WERI-Rb-1 (cell line): ENCODE results near the gene PSME3IP1.
"Not testable (repeated sequence)": the region's sequence is repeated elsewhere in the genome, so short reads cannot be mapped to it uniquely, and the experiment has no call there.

ENCODE experiments used
- DNase-seq: peaks from one replicate; pipeline ENCODE4 v3.0.0-alpha.2; 2020
- H3K27ac ChIP-seq: fragments of 250-450 bp; sonication (Bioruptor Pico); 2 replicates; pipeline ENCODE4 v1.5.1; 2020; ENCODE audit warnings: mild to moderate bottlenecking, moderate library complexity
- H3K27me3 ChIP-seq: fragments of 250-450 bp; sonication (Bioruptor Pico); 2 replicates; pipeline ENCODE4 v1.5.1; 2021; ENCODE audit warnings: mild to moderate bottlenecking, low read depth, moderate library complexity; ENCODE audit not compliant: insufficient read depth, severe bottlenecking
- H3K36me3 ChIP-seq: fragments of 250-450 bp; sonication (Bioruptor Pico); 2 replicates; pipeline ENCODE4 v1.5.1; 2020; ENCODE audit warnings: mild to moderate bottlenecking, moderate library complexity
- H3K4me3 ChIP-seq: 2 replicates; pipeline ENCODE4 v1.5.1; 2011; ENCODE audit warnings: low read depth, mild to moderate bottlenecking, control low read depth, low read length
- H3K9me3 ChIP-seq: fragments of 250-450 bp; sonication (Bioruptor Pico); 2 replicates; pipeline ENCODE4 v1.5.1; 2021; ENCODE audit warnings: mild to moderate bottlenecking, moderate library complexity; ENCODE audit not compliant: severe bottlenecking
- CTCF ChIP-seq: IDR thresholded peaks from 2 replicates; pipeline ENCODE4 v1.5.1; 2011; ENCODE audit warnings: low read depth, mild to moderate bottlenecking, control low read depth, inconsistent platforms, low read length

The PSME3IP1 gene

DNA sequence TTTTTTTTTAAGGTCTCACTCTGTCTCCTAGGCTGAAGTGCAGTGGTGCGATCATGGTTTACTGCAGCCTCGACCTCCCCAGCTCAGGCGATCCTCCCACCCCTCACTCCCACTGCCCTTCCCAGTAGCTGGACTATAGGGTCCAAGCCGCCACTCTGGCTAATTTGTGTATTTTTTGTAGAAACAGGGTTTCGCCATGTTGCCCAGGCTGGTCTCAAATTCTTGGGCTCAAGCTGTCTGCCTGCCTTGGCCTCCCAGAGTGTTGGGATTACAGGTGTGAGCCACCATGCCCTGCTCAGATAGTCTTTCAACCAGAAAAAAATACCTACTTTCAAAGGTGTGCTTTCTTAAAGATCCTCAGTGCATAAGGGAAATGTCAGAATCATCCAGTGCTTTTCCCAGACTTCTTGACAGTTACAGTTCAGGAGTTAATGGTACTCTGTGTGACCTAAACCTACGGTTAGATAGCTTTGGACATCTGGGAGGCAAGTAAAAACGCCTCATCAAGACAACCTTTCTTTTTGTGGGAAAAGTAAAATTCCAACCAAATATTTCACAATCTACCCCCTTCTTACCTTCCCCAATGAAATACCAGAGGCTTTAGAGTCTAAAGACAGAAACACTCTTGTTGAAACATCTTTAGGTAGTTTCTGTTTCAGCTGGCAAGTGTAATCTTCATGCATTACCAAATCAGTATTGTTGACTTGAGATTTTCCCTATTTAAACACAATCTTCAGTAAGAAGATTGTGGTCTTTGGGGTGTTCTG lies 7.1 kb upstream of the PSME3IP1 start:
- Histone ChIP-seq H3K27ac (no peak overlapping the region), H3K27me3 (no peaks in the 10 kb centered on the region), H3K9me3 (no peaks in the 10 kb centered on the region), H3K36me3 (peaks cover 10% of the 10 kb centered on the region), H3K4me3 (no peak overlapping the region)
- no peak for TF ChIP-seq CTCF
- DNase-seq = no peak

- Histone ChIP-seq H3K27ac (no peak overlapping the region), H3K4me3 (no peak overlapping the region), H3K27me3 (no peaks in the 10 kb centered on the region), H3K9me3 (no peaks in the 10 kb centered on the region), H3K36me3 (peaks cover 10% of the 10 kb centered on the region)
- TF ChIP-seq CTCF = no peak
- DNase-seq = no peak
Observed at GRCh38 chr16:57192146-57192545, 6.3 kb upstream of the PSME3IP1 start.

DNA sequence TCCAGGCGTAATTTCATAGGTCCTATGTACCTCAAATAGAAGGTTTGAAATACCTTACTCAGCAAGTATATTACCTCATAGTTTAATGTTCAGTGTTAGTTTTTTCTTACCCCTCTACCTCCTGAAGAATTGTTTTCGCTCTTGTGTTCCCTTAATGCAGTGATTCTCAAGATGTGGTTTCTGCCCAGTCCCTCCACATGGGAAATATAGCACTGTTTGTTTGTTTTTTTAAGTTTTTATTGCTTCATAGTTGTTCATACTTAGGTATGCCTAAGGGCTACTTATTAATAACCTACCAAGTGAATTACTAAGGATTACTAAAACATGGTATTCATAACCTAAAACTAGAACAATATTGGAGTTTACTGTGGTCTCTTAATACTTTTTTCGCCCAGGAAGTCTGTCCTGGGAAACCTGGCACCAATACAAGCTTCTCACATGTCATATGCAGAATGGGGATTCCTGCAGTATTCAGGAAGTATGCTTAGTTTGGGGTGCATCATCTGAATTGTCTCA lies 5.3 kb upstream of the PSME3IP1 start:
- no peak for DNase-seq
- no peak for TF ChIP-seq CTCF
- Histone ChIP-seq H3K27me3 (no peaks in the 10 kb centered on the region), H3K9me3 (no peaks in the 10 kb centered on the region), H3K36me3 (peaks cover 10% of the 10 kb centered on the region), H3K27ac (no peak overlapping the region), H3K4me3 (no peak overlapping the region)

DNA sequence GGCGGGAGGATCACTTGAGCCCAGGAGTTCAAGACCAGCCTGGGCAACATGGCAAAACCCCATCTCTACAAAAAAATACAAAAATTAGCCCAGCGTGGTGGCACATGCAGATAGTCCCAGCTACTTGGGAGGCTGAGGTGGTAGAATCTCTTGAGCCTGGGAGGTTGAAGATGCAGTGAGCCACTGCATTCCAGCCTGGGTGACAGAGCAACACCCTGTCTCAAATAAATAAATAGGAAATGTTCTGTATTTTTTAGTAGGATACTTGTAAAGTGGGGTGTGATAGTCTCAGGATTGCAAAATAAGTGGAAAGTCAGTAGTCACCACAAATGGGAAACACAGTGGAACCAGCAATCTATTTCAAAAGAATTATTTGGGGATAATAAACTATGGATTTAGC lies 4.3 kb upstream of the PSME3IP1 start:
- no peak for TF ChIP-seq CTCF
- DNase-seq = no peak
- Histone ChIP-seq H3K27ac (no peak overlapping the region), H3K4me3 (no peak overlapping the region), H3K9me3 (no peaks in the 10 kb centered on the region), H3K36me3 (peaks cover 10% of the 10 kb centered on the region), H3K27me3 (no peaks in the 10 kb centered on the region)

- not testable (repeated sequence) for H3K27me3 ChIP-seq, H3K4me3 ChIP-seq, DNase-seq, H3K9me3 ChIP-seq, H3K27ac ChIP-seq
- H3K36me3 ChIP-seq = peaks cover 10% of the 10 kb centered on the region
Observed at GRCh38 chr16:57189527-57189926, 3.7 kb upstream of the PSME3IP1 start.

GRCh38 chr16:57188711-57189002 lies 2.8 kb upstream of the PSME3IP1 start:
- DNase-seq = no peak
- peaks cover 10% of the 10 kb centered on the region for H3K36me3 ChIP-seq
- no peaks in the 10 kb centered on the region for H3K27me3 ChIP-seq
- no peak overlapping the region for H3K4me3 ChIP-seq
- H3K9me3 ChIP-seq = no peaks in the 10 kb centered on the region
- H3K27ac ChIP-seq = peak overlapping the region; percentile 96
- TF ChIP-seq CTCF = no peak

- peak overlapping the region; percentile 99 for H3K4me3 ChIP-seq
- H3K36me3 ChIP-seq = peaks cover 10% of the 10 kb centered on the region
Observed at GRCh38 chr16:57187902-57188710, 2.3 kb upstream of the PSME3IP1 start.

More at GRCh38 chr16:57187902-57188710, 2.3 kb upstream of the PSME3IP1 start:
- DNase-seq, H3K9me3 ChIP-seq, H3K27me3 ChIP-seq: not testable (repeated sequence)
- peak overlapping the region; percentile 96 for H3K27ac ChIP-seq
